ENCODE results near the gene VTA1. TPM values are rescaled to one million over a fixed set of nuclear protein-coding genes. Genes with fewer than 3 reads are reported as not detected.
"Not testable (repeated sequence)": the region's sequence is repeated elsewhere in the genome, so short reads cannot be mapped to it uniquely, and the experiment has no call there.

VTA1 gene
- total RNA-seq, 2 donors from 2014 or later, result 26.4 to 37.3 TPM

- TF ChIP-seq CTCF (IDR thresholded peaks at IDR 0.05), result no peak
- no peaks in the 10 kb centered on the region for H3K27me3 ChIP-seq (replicated peaks; ENCODE audit: insufficient read depth)
- ATAC-seq (ENCODE audit: insufficient number of reproducible peaks, low FRiP score, low read depth) (no peak), DNase-seq (ENCODE audit: low spot score) (no peak)
- no peaks in the 10 kb centered on the region for H3K9me3 ChIP-seq
- no peaks in the 10 kb centered on the region for H3K36me3 ChIP-seq
- peaks cover 14 to 19% of the 10 kb centered on the region in 2 donors for H3K4me1 ChIP-seq (ENCODE audit: control insufficient read depth in 1 of 2, low read depth in 2 of 2)
- H3K27ac ChIP-seq, result no peak overlapping the region
- no peak overlapping the region for H3K4me3 ChIP-seq
Measured at GRCh38 chr6:142152746-142153145, 5.7 kb downstream of the VTA1 start.

- ATAC-seq (ENCODE audit: insufficient number of reproducible peaks, low FRiP score, low read depth) (no peak), DNase-seq (ENCODE audit: low spot score) (no peak)
- Histone ChIP-seq H3K4me1 (ENCODE audit: control insufficient read depth in 1 of 2, low read depth in 2 of 2) (peaks cover 9 to 15% of the 10 kb centered on the region in 2 donors), H3K9me3 (no peaks in the 10 kb centered on the region), H3K27me3 (replicated peaks; ENCODE audit: insufficient read depth) (no peaks in the 10 kb centered on the region), H3K27ac (no peak overlapping the region), H3K36me3 (no peaks in the 10 kb centered on the region), H3K4me3 (no peak overlapping the region)
- TF ChIP-seq CTCF (IDR thresholded peaks at IDR 0.05), result no peak
Measured at GRCh38 chr6:142153196-142153595, 6.1 kb downstream of the VTA1 start.

DNA sequence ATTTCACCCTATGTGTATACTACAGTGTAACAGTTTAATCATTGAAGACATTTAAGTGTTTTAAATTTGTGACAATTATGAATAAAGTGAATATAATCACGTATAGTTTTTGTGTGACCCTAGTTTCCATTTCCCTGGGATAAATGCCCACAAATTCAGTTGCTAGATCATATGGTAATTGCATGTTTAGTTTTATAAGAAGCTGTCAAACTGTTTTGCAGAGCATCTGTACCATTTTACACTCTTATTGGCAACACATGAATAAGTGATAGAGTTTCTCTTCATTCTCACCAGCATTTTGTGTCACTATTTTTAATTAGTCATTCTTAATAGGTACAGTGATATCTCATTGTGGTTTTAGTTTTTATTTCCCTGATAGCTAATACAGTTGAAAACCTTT lies 7.3 kb downstream of the VTA1 start:
- Histone ChIP-seq H3K4me1 (ENCODE audit: control insufficient read depth in 1 of 2, low read depth in 2 of 2) (peaks cover 0 to 3% of the 10 kb centered on the region in 2 donors), H3K9me3 (no peaks in the 10 kb centered on the region), H3K27ac (no peak overlapping the region), H3K36me3 (no peaks in the 10 kb centered on the region), H3K27me3 (replicated peaks; ENCODE audit: insufficient read depth) (no peaks in the 10 kb centered on the region), H3K4me3 (no peak overlapping the region)
- no peak for TF ChIP-seq CTCF (IDR thresholded peaks at IDR 0.05)
- no peak for ATAC-seq (ENCODE audit: insufficient number of reproducible peaks, low FRiP score, low read depth)
- no peak for DNase-seq (ENCODE audit: low spot score)

DNA sequence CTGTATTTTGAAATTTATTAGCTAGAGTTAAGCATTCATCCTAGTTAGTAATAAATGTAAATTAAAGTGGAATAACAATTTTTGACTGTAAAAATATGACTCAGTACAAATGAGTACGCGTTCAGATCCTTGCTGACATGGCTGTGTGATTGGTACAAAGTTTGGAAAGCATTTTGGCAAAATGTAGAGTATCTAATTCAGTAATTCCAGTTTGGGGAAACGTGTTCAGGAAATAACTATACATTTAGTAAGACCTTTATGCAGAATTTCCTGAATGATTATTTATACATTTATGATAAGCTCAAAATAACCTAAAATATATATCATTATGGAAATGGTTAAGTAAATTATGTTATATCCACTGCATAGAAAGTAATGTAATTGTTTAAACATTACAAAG lies 8.0 kb downstream of the VTA1 start:
- DNase-seq (ENCODE audit: low spot score) (no peak), ATAC-seq (ENCODE audit: insufficient number of reproducible peaks, low FRiP score, low read depth) (no peak)
- H3K27ac ChIP-seq, result no peak overlapping the region
- H3K4me3 ChIP-seq, result no peak overlapping the region
- no peak for TF ChIP-seq CTCF (IDR thresholded peaks at IDR 0.05)
- no peaks in the 10 kb centered on the region for H3K27me3 ChIP-seq (replicated peaks; ENCODE audit: insufficient read depth)
- H3K4me1 ChIP-seq (ENCODE audit: control insufficient read depth in 1 of 2, low read depth in 2 of 2), result no peaks in the 10 kb centered on the region
- no peaks in the 10 kb centered on the region for H3K9me3 ChIP-seq
- no peaks in the 10 kb centered on the region for H3K36me3 ChIP-seq

DNA sequence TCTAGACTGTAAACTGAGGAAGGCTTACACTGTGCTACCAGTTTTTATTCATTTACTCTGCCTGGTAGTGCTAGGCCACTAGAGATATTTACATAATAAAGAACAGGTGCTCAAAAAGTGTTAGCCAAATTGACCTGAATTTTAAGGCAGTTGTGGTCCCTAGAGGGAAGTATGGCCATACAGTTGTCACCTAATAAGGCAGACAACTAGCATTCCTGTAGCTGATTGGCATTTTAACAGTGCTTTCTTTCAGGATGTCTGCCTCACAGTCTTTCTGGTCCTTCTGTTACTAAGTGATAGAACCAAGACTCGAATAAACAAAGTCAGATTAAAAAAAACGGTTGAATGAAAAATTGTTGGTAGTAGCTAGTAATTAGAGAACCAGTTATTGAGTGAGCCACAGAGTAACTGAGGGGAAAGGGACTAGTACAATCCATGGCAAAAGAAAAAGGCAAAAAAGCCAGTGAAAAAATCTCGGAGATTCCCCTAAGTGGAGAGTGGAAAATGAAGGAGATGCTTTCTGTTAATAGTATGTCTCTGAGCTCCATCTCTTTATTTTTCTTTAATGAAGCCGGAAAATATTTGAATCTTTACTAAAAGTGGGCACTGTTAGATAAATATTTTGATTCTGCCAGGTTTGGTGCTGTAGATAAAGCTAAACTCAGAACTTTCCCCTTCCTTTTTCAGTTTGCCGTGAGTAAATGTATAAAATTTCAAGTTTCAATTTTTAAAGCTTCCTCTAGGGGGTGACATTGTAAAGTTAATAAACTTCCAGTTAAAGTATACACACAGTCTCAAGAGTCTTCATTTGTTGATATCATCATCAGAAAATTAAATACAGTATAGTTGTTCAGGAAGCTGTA lies 9.1 kb downstream of the VTA1 start:
- no peak overlapping the region for H3K27ac ChIP-seq
- H3K4me3 ChIP-seq, result peak overlapping the region; percentile 31

GRCh38 chr6:142156758-142157068 lies 9.7 kb downstream of the VTA1 start:
- H3K27ac ChIP-seq; H3K4me3 ChIP-seq; H3K27me3 ChIP-seq (replicated peaks; ENCODE audit: insufficient read depth); H3K9me3 ChIP-seq; H3K36me3 ChIP-seq; H3K4me1 ChIP-seq (ENCODE audit: control insufficient read depth in 1 of 2, low read depth in 2 of 2); DNase-seq (ENCODE audit: low spot score); ATAC-seq (ENCODE audit: insufficient number of reproducible peaks, low FRiP score, low read depth): not testable (repeated sequence)

More for the DNA sequence above, 9.1 kb downstream of the VTA1 start:
- Histone ChIP-seq H3K4me1 (ENCODE audit: control insufficient read depth in 1 of 2, low read depth in 2 of 2) (peaks cover 0 to under 1% of the 10 kb centered on the region in 2 donors), H3K27me3 (replicated peaks; ENCODE audit: insufficient read depth) (no peaks in the 10 kb centered on the region), H3K9me3 (no peaks in the 10 kb centered on the region), H3K36me3 (no peaks in the 10 kb centered on the region)
- peak; percentile 41 for TF ChIP-seq CTCF (IDR thresholded peaks at IDR 0.05)
- ATAC-seq (ENCODE audit: insufficient number of reproducible peaks, low FRiP score, low read depth) (no peak), DNase-seq (ENCODE audit: low spot score) (no peak)

Data from thoracic aorta (tissue), 2 donors.